K562 (cell line): ENCODE data around the gene DCAKD. TPM values are rescaled to one million over a fixed set of nuclear protein-coding genes. Genes with fewer than 3 reads are reported as not detected.

Source experiments
- ATAC-seq: fragments of 200-7000 bp; cut with Tn5 transposase; 3 replicates; pipeline ENCODE4 v1.9.1; 2020; ENCODE audit warnings: moderate library complexity
- BruUV-seq: library from RNA; stranded (reverse); fragments of 400-500 nt; replicated peaks from 2 replicates; lab custom pipeline; 2021; lab: Mats Ljungman, UMichigan
- CTCF ChIA-PET: fragments of 300-600 bp; formaldehyde crosslinking; extraction: SDS; loops from one replicate; lab custom pipeline; 2021; ENCODE audit warnings: low intra/inter-chr PET ratio; lab: Yijun Ruan, JAX
- POLR2A ChIA-PET: fragments of 300-600, 350-650 bp; sonication (Branson Sonifier 250); formaldehyde crosslinking; extraction: SDS; loops from one replicate; lab custom pipeline; 2021; ENCODE audit warnings: antibody characterized with exemption, inconsistent platforms; lab: Yijun Ruan, JAX
- DNase-seq, 4 experiments: peaks; one replicate each; pipeline versions ENCODE4 v3.0.0 to v3.0.0-alpha.2; 2011 to 2018; ENCODE audit warnings: low spot score in 3 of 4, mixed read lengths in 3 of 4; ENCODE audit errors: extremely low read depth in 1 of 4
- FAIRE-seq: peaks from 2 replicates; lab custom pipeline; 2011; peaks lifted over from hg19 to GRCh38; lab: Jason Lieb, UNC
- H2AFZ ChIP-seq: 2 replicates; pipeline ENCODE4 v1.6.0; 2011; ENCODE audit warnings: low read depth, low read length, control low read depth, inconsistent platforms
- H3K27ac ChIP-seq: fragments of 200-600 bp; 3 replicates; pipeline ENCODE4 v1.8.0; 2011; ENCODE audit warnings: low read depth, mild to moderate bottlenecking, control low read depth, inconsistent platforms, low read length, moderate library complexity, mixed read lengths; ENCODE audit errors: extremely low read depth
- H3K27me3 ChIP-seq, 2 experiments: fragments of 300-600 bp in 1 of 2; 2 replicates in 1 of 2; 3 replicates in 1 of 2; pipeline versions ENCODE4 v1.6.0 to v1.8.0; 2011; ENCODE audit warnings: inconsistent platforms in 2 of 2, low read length in 2 of 2, mild to moderate bottlenecking in 1 of 2, mixed read lengths in 1 of 2, moderate library complexity in 1 of 2; ENCODE audit not compliant: control insufficient read depth in 2 of 2, insufficient read depth in 2 of 2
- H3K36me3 ChIP-seq: fragments of 300-600 bp; 3 replicates; pipeline ENCODE4 v1.8.0; 2011; ENCODE audit warnings: mild to moderate bottlenecking, low read length, inconsistent platforms; ENCODE audit not compliant: control insufficient read depth, insufficient read depth
- H3K4me1 ChIP-seq, 2 experiments: fragments of 200-600 bp in 1 of 2; replicated peaks in 1 of 2; 2 replicates in 1 of 2; 3 replicates in 1 of 2; pipeline versions ENCODE4 v1.5.1 to v1.8.0; 2011; ENCODE audit warnings: inconsistent platforms in 2 of 2, low read length in 2 of 2, mild to moderate bottlenecking in 1 of 2, mixed read lengths in 1 of 2, moderate library complexity in 1 of 2; ENCODE audit not compliant: control insufficient read depth in 2 of 2, insufficient read depth in 2 of 2
- H3K4me2 ChIP-seq: 2 replicates; pipeline ENCODE4 v1.6.1; 2011; ENCODE audit warnings: low read length, control low read depth, inconsistent platforms, mixed read lengths; ENCODE audit not compliant: insufficient read depth
- H3K4me3 ChIP-seq: fragments of 200-600 bp; sonication (generic), shearing (Covaris generic); 2 replicates; pipeline ENCODE4 v1.5.1; 2016; ENCODE audit warnings: control low read depth, inconsistent platforms
- H3K79me2 ChIP-seq: fragments of 200-600 bp; 3 replicates; pipeline ENCODE4 v1.8.0; 2011; ENCODE audit warnings: low read length, inconsistent platforms; ENCODE audit not compliant: control insufficient read depth, insufficient read depth
- H3K9ac ChIP-seq, 2 experiments: 2 replicates each; pipeline versions ENCODE4 v1.6.0 to v1.6.1; 2011; ENCODE audit warnings: low read depth in 2 of 2, low read length in 2 of 2, control low read depth in 1 of 2, inconsistent platforms in 1 of 2, mild to moderate bottlenecking in 1 of 2, mixed read lengths in 1 of 2; ENCODE audit not compliant: insufficient read depth in 1 of 2
- H3K9me1 ChIP-seq: one replicate; pipeline ENCODE4 v1.6.0; 2011; ENCODE audit warnings: inconsistent platforms, mild to moderate bottlenecking, low read length, moderate library complexity; ENCODE audit not compliant: control insufficient read depth, insufficient read depth
- H3K9me3 ChIP-seq: replicated peaks from 2 replicates; pipeline ENCODE4 v1.5.1; 2011; ENCODE audit warnings: low read depth, low read length, inconsistent platforms; ENCODE audit not compliant: control insufficient read depth, insufficient read depth
- H4K20me1 ChIP-seq: replicated peaks from 2 replicates; pipeline ENCODE4 v1.6.1; 2011; ENCODE audit warnings: low read length, inconsistent platforms, mixed read lengths; ENCODE audit not compliant: control insufficient read depth, insufficient read depth
- CGGBP1 ChIP-seq: fragments of 250-450 bp; sonication (Bioruptor Pico); IDR thresholded peaks from 2 replicates; pipeline ENCODE4 v1.9.0; 2021; ENCODE audit warnings: mild to moderate bottlenecking
- DEAF1 ChIP-seq: fragments of 450-650 bp; formaldehyde crosslinking; IDR thresholded peaks from 2 replicates; pipeline ENCODE4 v1.4.0; 2020; ENCODE audit warnings: mild to moderate bottlenecking, moderate library complexity
- HCFC1 ChIP-seq: IDR thresholded peaks from 2 replicates; pipeline ENCODE4 v1.6.1; 2012; ENCODE audit warnings: low read depth, low read length, improper control_type of control experiment
- HMG20B ChIP-seq: fragments of 250-450 bp; sonication (Bioruptor Pico); IDR thresholded peaks from 2 replicates; pipeline ENCODE4 v1.5.0; 2021; ENCODE audit warnings: mild to moderate bottlenecking
- HNRNPL ChIP-seq: fragments of 200-400 bp; formaldehyde crosslinking; IDR thresholded peaks from 2 replicates; pipeline ENCODE4 v1.6.1; 2017; ENCODE audit warnings: low read depth, mild to moderate bottlenecking, low read length
- MCM5 ChIP-seq: fragments of 450-650 bp; IDR thresholded peaks from 2 replicates; pipeline ENCODE4 v1.6.1; 2016; ENCODE audit warnings: low read depth
- NELFE ChIP-seq: IDR thresholded peaks from 2 replicates; pipeline ENCODE4 v1.6.1; 2011; ENCODE audit warnings: mild to moderate bottlenecking; ENCODE audit not compliant: insufficient read depth, insufficient read length
- RFX7 ChIP-seq: fragments of 250-450 bp; sonication (Bioruptor Pico); IDR thresholded peaks from 2 replicates; pipeline ENCODE4 v1.5.1; 2021; ENCODE audit warnings: mild to moderate bottlenecking
- SAP30 ChIP-seq: fragments of 200-600 bp; sonication (generic); IDR thresholded peaks from 2 replicates; pipeline ENCODE4 v1.6.1; 2012; ENCODE audit warnings: borderline replicate concordance, low read depth, mild to moderate bottlenecking, moderate library complexity, low read length, control low read depth, inconsistent platforms; ENCODE audit not compliant: insufficient read depth, poor library complexity, severe bottlenecking
- SREBF1 ChIP-seq: fragments of 150-350 bp; IDR thresholded peaks from 2 replicates; pipeline ENCODE4 v1.6.1; 2014; ENCODE audit warnings: antibody characterized with exemption, low read depth, low read length, borderline replicate concordance
- TEAD4 ChIP-seq, 2 experiments: sonication (generic) in 1 of 2; formaldehyde crosslinking in 1 of 2; IDR thresholded peaks; 2 replicates each; pipeline versions ENCODE4 v1.6.1 to v1.8.0; 2012 to 2022; ENCODE audit warnings: borderline replicate concordance in 1 of 2, inconsistent platforms in 1 of 2, low read length in 1 of 2, mild to moderate bottlenecking in 1 of 2, missing genetic modification reagents in 1 of 2
- ZKSCAN8 ChIP-seq: fragments of 200-800 bp; sonication (Bioruptor generic); IDR thresholded peaks from 2 replicates; pipeline ENCODE4 v1.6.1; 2016; ENCODE audit warnings: missing genetic modification characterization, missing compliant biosample characterization
- ZNF316 ChIP-seq: fragments of 450-650 bp; IDR thresholded peaks from 2 replicates; pipeline ENCODE4 v1.6.1; 2016
- ZNF57 ChIP-seq: fragments of 450-650 bp; formaldehyde crosslinking; IDR thresholded peaks from 2 replicates; pipeline ENCODE4 v1.4.0; 2020; ENCODE audit warnings: mild to moderate bottlenecking, moderate library complexity
- ZNF589 ChIP-seq: fragments of 200-800 bp; sonication (Bioruptor generic); IDR thresholded peaks from 2 replicates; pipeline ENCODE4 v1.6.1; 2016; ENCODE audit warnings: low read depth, missing genetic modification characterization, missing compliant biosample characterization
- ZNF655 ChIP-seq: fragments of 250-450 bp; sonication (Bioruptor Pico); IDR thresholded peaks from 2 replicates; pipeline ENCODE4 v1.5.0; 2021
- WGBS: fragments of 100-300 bp; shearing (Covaris generic); methylation state at CpG from one replicate; pipeline ENCODE4 v1.1.6; 2016; ENCODE audit warnings: low coverage, mixed read lengths; ENCODE audit not compliant: insufficient coverage; ENCODE audit errors: missing lambda C conversion rate; 5-methylcytosine and 5-hydroxymethylcytosine counted together
- in situ Hi-C: fragments of 300-500 bp; cut with MboI; formaldehyde crosslinking; loops from 4 replicates; pipeline ENCODE4 v1.15.0; 2018; ENCODE audit warnings: inconsistent platforms, mixed read lengths
- intact Hi-C: fragments of 100-400 bp; cut with micrococcal nuclease; formaldehyde crosslinking; loops from 2 replicates; pipeline ENCODE4 v1.14.2; 2022
- polyA plus RNA-seq, 8 experiments: library from polyadenylated mRNA; depleted of rRNA in 4 of 8; stranded (reverse) in 5 of 8; unstranded in 3 of 8; fragments of >200 nt; fragmentation: Nextera tagmentation in 2 of 8; fragmentation: Illumina TruSeq in 1 of 8; extraction: Ambion mirVana in 2 of 8; extraction: Trizol in 1 of 8; gene quantifications; 2 replicates each; pipeline versions ENCODE4 v1.2.1 to v1.2.3, GENCODE V29; 2011 to 2014; ENCODE audit warnings: inconsistent platforms in 1 of 8, missing spikeins in 1 of 8
- total RNA-seq, 7 experiments: library from RNA; depleted of rRNA in 6 of 7; stranded (reverse); fragments of >200 nt in 6 of 7; fragmentation: Illumina TruSeq in 2 of 7; extraction: Trizol in 2 of 7; gene quantifications; 2 replicates each; pipeline versions ENCODE4 v1.2.1 to v1.2.3, GENCODE V29; 2011 to 2021; ENCODE audit warnings: low replicate concordance in 1 of 7
- TF ChIP-seq, protein P1 (sequence below), 2 experiments: IDR thresholded peaks; 2 replicates each; pipeline ENCODE4 v1.6.1; 2012; ENCODE audit warnings: improper control_type of control experiment in 2 of 2, low read depth in 2 of 2, low read length in 2 of 2, borderline replicate concordance in 1 of 2

DCAKD gene
- total and polyA plus RNA-seq, 9 of the 15 experiments (the other 6 are each of a cell fraction or from before 2014, with no cell fraction given) = 7.9 to 35.5 (median 21.4) TPM

GRCh38 chr17:45001310-45001709 is 50.1 kb downstream of the DCAKD start (continued):
- TF ChIP-seq SREBF1 (no peak), ZKSCAN8 (CRISPR knock-in tag) (no peak), HMG20B (no peak)

DNA sequence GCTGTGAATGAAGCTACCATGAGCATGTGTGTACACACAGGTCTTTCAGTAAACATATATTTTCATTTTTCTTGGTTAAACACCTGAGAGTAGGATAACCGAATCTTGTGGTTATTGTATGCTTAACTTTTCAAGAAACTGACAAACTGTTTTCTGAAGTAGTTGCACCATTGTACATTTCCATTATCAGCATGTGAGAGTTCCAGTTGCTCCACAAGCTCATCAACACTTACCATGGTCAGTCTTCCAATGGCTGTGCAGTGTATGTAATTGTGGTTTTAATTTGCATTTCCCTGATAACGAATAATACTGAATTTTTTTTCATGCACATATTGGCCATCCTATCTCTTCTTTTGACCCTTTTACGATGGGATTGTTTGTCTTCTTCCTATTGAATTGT is 52.0 kb downstream of the DCAKD start:
- H3K4me1 ChIP-seq = 0 out of 5 replicates have a peak, but pooled peaks cover 0 to 3% of the 10 kb centered on the region in 2 experiments
- FAIRE-seq = no peak

More for the DNA sequence above, 52.0 kb downstream of the DCAKD start:
- Histone ChIP-seq H3K9me1 (peaks cover 2% of the 10 kb centered on the region), H3K9me3 (no peaks in the 10 kb centered on the region), H4K20me1 (no peaks in the 10 kb centered on the region; the same call in 1 of the 2 replicates), H2AFZ (no peak overlapping the region), H3K27ac (no peak overlapping the region), H3K4me2 (no peak overlapping the region), H3K36me3 (no peaks in the 10 kb centered on the region), H3K79me2 (no peaks in the 10 kb centered on the region), H3K4me3 (no peak overlapping the region), H3K27me3 (peaks cover 29 to 67% of the 10 kb centered on the region in 2 experiments), H3K9ac (no peak overlapping the region)
- ChIA-PET CTCF (no interaction called here), POLR2A (interaction anchor here (0.9 kb wide), 1 partner anchor 13 kb away, joined by 3 read pairs; no protein-coding TSS in a partner anchor)
- 0% methylated on average over 3 of the region's 3 CpGs for WGBS
- ATAC-seq = no peak
- TF ChIP-seq NELFE (no peak), ZNF655 (no peak), HCFC1 (no peak), CGGBP1 (no peak), DEAF1 (no peak), TEAD4 (IDR thresholded peaks at IDR 0.05; ENCODE audit: low read length) (no peak), TEAD4 (CRISPR knock-in tag; IDR thresholded peaks at IDR 0.05; ENCODE audit: borderline replicate concordance) (no peak), HNRNPL (no peak), ZNF57 (no peak), ZNF589 (CRISPR knock-in tag) (no peak), ZNF316 (no peak), RFX7 (CRISPR knock-in tag) (no peak), MCM5 (no peak), SAP30 (no peak)
- TF ChIP-seq, protein P1, sequence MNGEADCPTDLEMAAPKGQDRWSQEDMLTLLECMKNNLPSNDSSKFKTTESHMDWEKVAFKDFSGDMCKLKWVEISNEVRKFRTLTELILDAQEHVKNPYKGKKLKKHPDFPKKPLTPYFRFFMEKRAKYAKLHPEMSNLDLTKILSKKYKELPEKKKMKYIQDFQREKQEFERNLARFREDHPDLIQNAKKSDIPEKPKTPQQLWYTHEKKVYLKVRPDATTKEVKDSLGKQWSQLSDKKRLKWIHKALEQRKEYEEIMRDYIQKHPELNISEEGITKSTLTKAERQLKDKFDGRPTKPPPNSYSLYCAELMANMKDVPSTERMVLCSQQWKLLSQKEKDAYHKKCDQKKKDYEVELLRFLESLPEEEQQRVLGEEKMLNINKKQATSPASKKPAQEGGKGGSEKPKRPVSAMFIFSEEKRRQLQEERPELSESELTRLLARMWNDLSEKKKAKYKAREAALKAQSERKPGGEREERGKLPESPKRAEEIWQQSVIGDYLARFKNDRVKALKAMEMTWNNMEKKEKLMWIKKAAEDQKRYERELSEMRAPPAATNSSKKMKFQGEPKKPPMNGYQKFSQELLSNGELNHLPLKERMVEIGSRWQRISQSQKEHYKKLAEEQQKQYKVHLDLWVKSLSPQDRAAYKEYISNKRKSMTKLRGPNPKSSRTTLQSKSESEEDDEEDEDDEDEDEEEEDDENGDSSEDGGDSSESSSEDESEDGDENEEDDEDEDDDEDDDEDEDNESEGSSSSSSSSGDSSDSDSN (IDR thresholded peaks at IDR 0.05; ENCODE audit: borderline replicate concordance in 1 of 2, low read depth in 2 of 2, low read length in 2 of 2) = no peak
- DNase-seq = no peak
- BruUV-seq = no TSS peak
- intact Hi-C loops (no loop called here), in situ Hi-C loops (no loop called here)
